ENCODE data around the gene CD93.

The CD93 gene

GRCh38 chr20:23085436-23086055, 578 bp downstream of the CD93 start:
- no peak for DNase-seq (ENCODE audit: low spot score)

GRCh38 chr20:23084845-23085365, 1.2 kb downstream of the CD93 start:
- TF ChIP-seq CTCF (IDR thresholded peaks at IDR 0.05; ENCODE audit: extremely low read depth, missing control alignments), result no peak
- DNase-seq (ENCODE audit: low spot score), result no peak

More at GRCh38 chr20:23085436-23086055, 578 bp downstream of the CD93 start:
- no peak for TF ChIP-seq CTCF (IDR thresholded peaks at IDR 0.05; ENCODE audit: extremely low read depth, missing control alignments)

DNA sequence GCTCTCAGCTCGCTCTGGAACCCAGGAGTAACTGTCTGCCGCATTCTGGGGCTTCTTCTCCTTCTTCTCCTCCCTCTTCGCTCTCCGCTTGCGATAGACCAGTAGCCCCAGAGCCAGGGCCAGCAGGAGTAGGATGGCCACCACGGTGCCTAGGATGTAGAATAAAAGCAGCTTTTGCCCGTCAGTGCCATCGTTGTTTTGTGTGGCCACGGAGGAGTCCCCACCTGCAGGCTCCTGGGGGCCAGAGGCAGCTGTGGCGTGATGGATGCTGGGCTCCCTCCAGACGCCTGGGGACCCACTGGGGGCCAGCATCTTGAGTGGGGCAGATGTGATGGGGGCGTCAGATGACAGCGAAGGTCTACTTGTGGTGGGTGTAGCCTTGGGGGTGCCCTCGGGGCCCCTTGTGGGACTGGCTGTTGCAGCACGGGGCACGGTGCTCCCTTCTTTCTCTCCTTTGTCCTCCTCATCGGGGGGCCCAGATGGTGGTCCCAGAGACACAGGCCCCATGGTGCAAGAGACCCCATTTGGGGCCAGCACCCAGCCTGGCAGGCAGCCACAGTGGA, 1.8 kb downstream of the CD93 start:
- DNase-seq (ENCODE audit: low spot score), result no peak

DNA sequence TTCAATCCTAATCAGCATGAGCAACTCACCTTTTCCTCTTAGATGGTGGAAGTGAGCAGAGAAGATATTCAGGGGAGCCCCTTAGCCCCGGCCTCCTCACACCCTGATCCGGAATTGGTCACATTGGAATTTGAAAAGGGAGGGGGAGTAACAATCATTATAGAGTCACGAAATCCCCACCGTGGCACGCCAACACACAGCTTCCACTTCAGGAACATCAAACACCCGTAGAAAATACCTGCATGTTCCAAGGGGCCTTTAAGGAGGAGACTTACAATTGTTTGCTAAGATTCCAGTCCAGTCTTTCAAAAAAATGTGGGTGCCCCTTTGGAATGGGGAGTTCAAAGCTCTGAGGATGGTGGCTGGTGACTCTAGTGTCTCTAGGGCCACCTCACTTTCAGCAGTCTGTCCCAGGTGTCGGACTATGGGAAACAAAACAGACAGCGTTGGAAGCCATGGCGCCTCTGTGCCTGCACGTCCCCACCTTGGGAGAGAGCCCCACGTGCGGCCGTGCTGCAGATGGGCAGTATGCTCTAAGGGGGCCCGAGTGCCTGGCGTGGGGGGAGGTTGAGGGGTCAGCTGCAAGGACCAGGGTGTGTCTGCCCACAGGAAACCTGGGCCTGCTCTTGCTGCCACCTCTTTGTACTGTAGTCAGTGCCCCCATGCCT, 2.4 kb downstream of the CD93 start:
- no peak for TF ChIP-seq CTCF (IDR thresholded peaks at IDR 0.05; ENCODE audit: extremely low read depth, missing control alignments)

More for the DNA sequence above, 1.8 kb downstream of the CD93 start:
- TF ChIP-seq CTCF (IDR thresholded peaks at IDR 0.05; ENCODE audit: extremely low read depth, missing control alignments), result no peak

DNA sequence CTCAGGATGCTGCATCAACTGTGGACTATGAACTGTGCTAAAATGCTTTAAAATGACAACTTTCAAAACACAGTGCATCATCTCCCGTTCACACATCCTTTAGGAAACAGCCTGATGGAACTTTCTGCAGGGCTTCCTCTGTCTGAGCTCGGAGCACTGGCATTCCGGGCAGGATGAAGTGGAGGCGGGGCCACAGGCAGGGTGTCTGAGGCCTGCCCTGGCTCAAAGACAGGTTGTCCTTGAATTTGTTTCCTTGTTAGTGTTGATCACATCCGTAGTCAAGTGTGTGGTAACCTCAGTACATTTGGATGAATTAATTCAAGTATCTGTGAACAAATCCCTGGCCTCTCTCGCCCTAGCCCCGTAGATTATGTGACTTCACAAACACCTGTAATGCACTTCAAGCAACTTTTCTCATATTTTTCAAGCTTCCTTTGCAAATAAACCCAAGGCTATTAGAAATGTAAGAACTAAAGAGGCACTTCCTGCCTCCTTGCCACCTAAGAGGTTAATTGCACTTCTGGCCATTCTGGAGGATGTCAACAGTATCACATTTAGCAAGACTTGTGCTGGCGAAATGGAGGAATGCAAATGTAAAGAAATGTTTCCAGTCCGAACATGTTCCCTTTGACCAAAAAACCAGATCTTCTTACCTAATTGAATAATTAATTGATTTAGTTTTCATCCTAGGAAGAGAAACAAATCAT, 3.1 kb downstream of the CD93 start:
- no peak for DNase-seq (ENCODE audit: low spot score)
- TF ChIP-seq CTCF (IDR thresholded peaks at IDR 0.05; ENCODE audit: extremely low read depth, missing control alignments), result no peak

More for the DNA sequence above, 2.4 kb downstream of the CD93 start:
- DNase-seq (ENCODE audit: low spot score), result no peak

DNA sequence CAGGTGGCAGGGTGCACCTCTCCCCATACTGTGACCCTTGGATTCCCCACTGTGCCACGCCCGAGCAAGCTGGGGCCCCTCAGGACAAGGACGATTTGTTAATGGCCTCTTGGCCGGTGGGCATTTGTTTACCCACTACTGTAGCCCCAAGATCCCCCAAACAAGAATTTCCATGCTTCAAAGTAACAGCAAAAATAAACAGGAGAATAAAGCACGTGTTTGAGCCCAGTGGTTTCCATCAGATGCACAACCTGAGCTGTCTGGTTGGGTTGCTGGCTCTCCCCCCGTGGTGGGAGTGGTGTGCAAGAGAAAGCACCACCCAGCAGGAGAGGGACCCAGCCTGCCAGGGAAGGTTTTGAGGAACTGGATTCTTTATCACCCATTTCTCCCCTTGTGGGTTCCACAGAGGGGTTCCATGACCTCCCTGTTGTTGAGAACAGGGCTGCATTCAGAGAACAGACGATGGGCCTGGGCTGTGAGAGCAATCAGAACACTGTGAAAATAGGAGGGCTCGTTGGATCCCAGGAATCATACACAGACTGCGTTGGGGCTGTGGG, 4.8 kb downstream of the CD93 start:
- no peak for TF ChIP-seq CTCF (IDR thresholded peaks at IDR 0.05; ENCODE audit: extremely low read depth, missing control alignments)
- no peak for DNase-seq (ENCODE audit: low spot score)

Data from GM20000 (cell line).